Stimulated activated effector memory CD8-positive, alpha-beta T cell treated with anti-CD3 and anti-CD28 coated beads, Interleukin-12 subunit alpha, Interleukin-12 subunit beta, amount 100 ng/mL, for 72 hours (primary cell): ENCODE results near the gene ZNF182.
"Not testable (repeated sequence)": the region's sequence is repeated elsewhere in the genome, so short reads cannot be mapped to it uniquely, and the experiment has no call there.

Experiments used
- ATAC-seq: fragments of 150-1000 bp; cut with Tn5 transposase; 2 replicates; pipeline ENCODE4 v1.10.0; 2021
- DNase-seq, 2 donors: peaks; one replicate each; pipeline ENCODE4 v3.0.0; 2021 to 2022; ENCODE audit warnings: low spot score in 2 of 2
- H3K27ac Mint-ChIP-seq: one replicate; pipeline ENCODE4 v1.8.0; 2022; ENCODE audit warnings: mild to moderate bottlenecking, mixed read lengths
- H3K36me3 Mint-ChIP-seq: one replicate; pipeline ENCODE4 v1.8.0; 2022; ENCODE audit warnings: mild to moderate bottlenecking, mixed read lengths
- H3K4me1 Mint-ChIP-seq: one replicate; pipeline ENCODE4 v1.8.0; 2022; ENCODE audit warnings: mixed read lengths
- H3K4me3 Mint-ChIP-seq: one replicate; pipeline ENCODE4 v1.8.0; 2022; ENCODE audit warnings: mild to moderate bottlenecking, mixed read lengths
- H3K9me3 Mint-ChIP-seq: one replicate; pipeline ENCODE4 v1.8.0; 2022; ENCODE audit warnings: mixed read lengths

ZNF182 gene

DNA sequence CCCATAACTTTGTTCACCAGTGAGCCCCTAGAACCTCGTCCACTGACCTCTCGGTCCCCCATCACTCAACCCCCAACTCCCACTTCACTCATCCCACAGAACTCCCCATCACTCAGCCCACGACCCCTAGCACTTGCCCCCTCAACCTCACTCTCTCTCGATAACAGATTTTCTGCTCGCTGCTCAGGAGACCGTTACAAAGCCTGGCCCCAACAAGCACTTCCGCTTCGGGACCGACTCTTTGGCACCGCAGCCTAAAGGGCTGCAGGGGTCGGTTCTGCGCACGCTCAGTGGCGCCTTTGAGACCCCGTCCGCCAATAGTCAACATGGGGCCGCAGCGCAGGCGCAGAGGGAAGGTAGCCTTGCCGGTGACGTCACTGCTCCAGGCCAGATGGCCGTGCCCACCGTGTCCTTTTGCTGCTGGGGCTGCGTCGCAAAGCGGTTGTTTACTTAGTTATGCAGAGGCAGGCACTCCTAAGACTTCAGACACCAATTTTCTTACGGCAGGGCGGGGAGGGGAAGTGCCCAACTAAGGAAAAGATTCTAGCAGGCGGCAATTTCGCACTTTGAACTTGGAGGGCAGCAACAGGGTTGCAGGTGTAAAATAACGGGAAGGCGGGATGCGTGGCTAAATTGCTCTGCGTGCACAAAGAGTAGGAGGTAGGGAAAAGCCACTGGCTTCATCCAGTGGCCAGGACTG, at the start of gene ZNF182:
TSS of gene ZNF182 (minus strand) at position 232 of the 700 bp plus-strand sequence. CDS start 1,380 bp downstream, outside the sequence.
- peak within 1 kb of the TSS; percentile 99 for H3K27ac Mint-ChIP-seq
- H3K9me3 Mint-ChIP-seq, result no peaks in the 10 kb centered on the region
- ATAC-seq (peak; percentile 99), DNase-seq (peak; percentile 76 to 90)
- peaks cover 31% of the 10 kb centered on the region for H3K36me3 Mint-ChIP-seq
- peaks cover 21% of the 10 kb centered on the region for H3K4me1 Mint-ChIP-seq
- peak within 1 kb of the TSS; percentile 96 for H3K4me3 Mint-ChIP-seq

DNA sequence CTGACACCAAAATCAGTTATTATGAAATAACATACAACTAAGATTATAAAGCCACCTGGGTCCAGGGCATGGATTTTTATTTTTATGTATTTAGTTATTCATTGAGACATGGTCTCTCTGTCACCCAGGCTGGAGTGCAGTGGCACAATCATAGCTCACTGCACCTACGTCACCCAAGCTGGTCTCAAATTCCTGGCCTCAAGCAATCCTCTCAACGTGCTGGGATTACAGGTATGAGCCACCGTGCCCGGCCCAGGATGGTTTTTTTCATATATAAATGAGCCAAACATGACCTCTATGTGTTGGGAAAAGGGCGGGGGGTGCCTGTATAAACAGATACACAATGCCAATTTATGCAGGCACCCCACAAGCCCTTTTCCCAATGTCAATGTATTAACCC, 43.1 kb upstream of the ZNF182 start:
- ATAC-seq, result no peak
- no peaks in the 10 kb centered on the region for H3K9me3 Mint-ChIP-seq
- no peaks in the 10 kb centered on the region for H3K4me1 Mint-ChIP-seq
- DNase-seq, result no peak
- no peak overlapping the region for H3K4me3 Mint-ChIP-seq
- no peak overlapping the region for H3K27ac Mint-ChIP-seq
- H3K36me3 Mint-ChIP-seq, result no peaks in the 10 kb centered on the region

DNA sequence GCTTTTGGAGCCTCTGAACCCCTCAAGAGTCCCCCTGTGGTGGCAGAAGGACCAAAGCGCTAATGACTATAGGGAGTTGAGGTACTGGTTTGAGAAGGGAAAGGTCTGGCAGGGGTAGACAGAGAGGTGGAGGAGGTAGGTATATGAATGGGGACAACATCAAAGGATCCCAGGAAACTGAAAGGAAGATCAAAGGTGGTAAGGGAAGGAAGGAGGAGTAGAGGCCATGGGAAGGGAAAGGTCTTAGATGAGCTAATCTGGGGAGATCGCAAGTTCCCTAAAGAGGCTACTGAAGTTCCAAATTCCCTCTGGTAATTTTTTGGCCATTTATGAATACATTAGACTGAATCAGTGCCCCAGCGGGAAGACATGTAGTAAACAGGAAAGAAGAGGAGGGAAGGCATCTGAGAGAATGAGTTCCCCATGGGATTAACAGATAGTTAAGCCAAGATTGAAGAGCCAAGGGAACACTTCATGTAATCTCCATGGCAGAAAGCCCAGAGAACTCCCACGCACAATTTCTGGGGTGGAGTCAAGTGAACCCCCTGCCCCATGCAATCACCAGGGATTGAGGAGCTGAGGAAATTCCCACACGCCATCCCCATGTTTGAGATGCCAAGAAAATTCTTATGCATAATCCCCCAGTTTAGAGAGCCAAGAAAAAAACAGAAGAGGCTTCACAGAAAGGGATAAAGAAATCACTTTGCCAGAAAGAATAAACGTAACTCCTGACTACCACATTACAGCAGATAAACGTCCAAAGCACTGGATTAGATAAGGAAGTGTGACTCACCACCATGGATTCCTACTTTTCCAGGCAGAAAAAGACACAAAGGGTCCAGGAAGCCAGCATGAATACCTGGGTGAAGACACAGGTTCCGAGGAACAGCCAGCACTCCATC, 41.9 kb upstream of the ZNF182 start:
- Mint-ChIP-seq H3K9me3 (no peaks in the 10 kb centered on the region), H3K4me1 (no peaks in the 10 kb centered on the region), H3K36me3 (no peaks in the 10 kb centered on the region), H3K27ac (no peak overlapping the region), H3K4me3 (no peak overlapping the region)
- ATAC-seq, result no peak
- DNase-seq, result no peak

DNA sequence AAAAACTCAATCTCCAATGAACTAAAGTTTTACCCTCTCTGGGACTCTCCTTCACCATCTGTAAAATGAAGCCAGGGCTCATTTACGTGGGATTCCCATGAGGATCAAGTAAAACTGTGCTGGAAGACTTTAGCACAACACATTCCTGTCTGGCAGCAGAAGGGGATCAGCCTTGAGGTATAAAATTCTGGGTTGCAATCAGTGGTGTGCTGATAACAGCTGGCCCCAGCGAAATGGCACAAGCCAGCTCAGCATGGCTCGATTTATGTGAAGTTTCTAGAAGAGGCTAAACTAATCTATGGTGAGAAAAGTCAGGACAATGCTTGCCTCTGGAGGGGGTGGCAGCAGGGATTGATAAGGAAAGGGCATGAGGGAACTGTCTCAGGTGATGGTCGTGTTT, 39.3 kb upstream of the ZNF182 start:
- Mint-ChIP-seq H3K36me3 (no peaks in the 10 kb centered on the region), H3K4me3 (no peak overlapping the region), H3K4me1 (no peaks in the 10 kb centered on the region), H3K27ac (no peak overlapping the region), H3K9me3 (no peaks in the 10 kb centered on the region)
- no peak for DNase-seq
- no peak for ATAC-seq

DNA sequence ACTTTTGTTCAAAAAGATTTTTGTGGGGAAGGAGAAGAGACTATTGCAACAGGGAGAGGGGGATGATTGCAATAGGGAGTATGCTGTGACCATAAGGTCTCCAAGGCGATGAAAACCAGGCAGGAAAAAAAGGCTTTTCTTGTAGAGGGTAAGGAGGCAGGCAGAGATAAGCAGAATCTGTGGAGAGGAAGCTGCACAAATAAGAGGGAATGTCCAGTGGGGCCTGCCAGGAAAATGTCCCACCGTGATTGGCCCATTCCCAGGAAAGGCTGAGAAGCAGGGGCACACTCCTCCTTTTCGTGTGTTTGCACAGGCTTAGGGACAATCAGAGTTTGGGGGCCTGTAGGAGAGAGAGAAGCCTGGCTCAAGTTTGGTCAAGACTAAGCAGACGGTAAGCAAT, 32.1 kb upstream of the ZNF182 start:
- ATAC-seq (no peak), DNase-seq (no peak)
- Mint-ChIP-seq H3K36me3 (no peaks in the 10 kb centered on the region), H3K4me1 (no peaks in the 10 kb centered on the region), H3K9me3 (no peaks in the 10 kb centered on the region), H3K27ac (no peak overlapping the region), H3K4me3 (no peak overlapping the region)

DNA sequence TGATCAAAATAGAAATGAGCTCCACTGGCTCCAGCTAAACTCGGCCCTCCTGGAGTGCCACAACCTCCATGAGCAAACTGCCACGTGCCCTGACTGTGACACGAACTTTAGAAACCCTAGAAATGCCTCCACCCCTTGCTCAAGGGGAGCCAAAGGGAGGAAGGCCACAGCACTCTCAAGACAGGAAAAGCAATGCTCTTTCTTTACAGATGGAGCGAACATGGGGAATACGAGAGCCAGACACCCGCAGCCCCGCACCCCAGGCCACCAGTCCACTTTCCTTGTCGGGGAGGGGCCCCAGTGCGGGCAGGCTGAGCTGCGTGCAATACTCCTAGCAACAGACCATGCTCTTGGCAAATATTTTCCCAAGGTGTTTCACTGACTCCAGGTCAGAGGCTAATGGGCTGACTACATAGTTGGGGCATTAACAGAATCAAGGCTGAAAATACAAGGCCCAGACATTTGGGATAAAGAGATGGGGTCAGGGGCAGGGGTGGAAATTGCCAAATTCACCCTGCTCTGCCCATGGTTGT, 26.9 kb upstream of the ZNF182 start:
- H3K36me3 Mint-ChIP-seq, DNase-seq, ATAC-seq, H3K4me3 Mint-ChIP-seq, H3K9me3 Mint-ChIP-seq, H3K27ac Mint-ChIP-seq, H3K4me1 Mint-ChIP-seq: not testable (repeated sequence)

DNA sequence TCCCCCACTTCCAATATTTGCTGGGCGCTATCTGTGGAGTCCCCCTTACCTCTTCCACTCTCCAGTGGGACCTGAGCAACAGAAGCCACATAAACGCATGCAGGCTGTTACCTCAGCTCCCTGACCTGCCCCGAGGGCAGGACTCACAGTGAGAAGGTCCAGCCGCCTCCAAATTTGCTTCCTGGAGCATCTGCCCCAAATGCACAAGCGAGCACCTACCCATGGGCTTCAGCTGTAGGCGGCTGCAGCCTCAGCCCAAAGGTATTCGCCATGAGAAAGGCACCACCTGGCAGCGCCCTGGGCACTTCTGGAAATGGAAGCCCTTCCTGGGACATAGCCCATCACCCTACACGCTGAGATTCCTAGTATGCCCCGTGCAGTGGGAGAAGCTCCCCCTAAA, 26.4 kb upstream of the ZNF182 start:
- Mint-ChIP-seq H3K4me1 (peaks cover 6% of the 10 kb centered on the region), H3K27ac (no peak overlapping the region), H3K36me3 (no peaks in the 10 kb centered on the region), H3K9me3 (no peaks in the 10 kb centered on the region), H3K4me3 (no peak overlapping the region)
- ATAC-seq (no peak), DNase-seq (no peak)

DNA sequence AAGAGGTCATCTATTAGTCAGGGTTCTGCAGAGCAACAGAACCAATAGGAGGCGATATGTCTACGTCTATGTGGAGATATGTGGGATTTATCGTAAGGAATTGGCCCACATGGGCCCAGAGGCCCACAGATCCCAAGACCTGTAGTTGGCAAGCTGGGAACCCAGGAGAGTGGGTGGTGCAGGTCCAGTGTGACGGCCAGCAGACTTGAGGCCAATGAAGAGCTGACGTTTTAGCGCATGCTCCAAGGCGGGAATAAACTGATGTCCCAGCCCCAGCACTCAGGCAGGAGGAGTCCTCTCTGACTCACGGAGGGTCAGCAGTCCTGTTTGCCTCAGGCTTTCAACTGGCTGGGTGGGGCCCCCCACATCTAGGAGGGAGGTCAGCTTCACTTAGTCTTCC, 24.3 kb upstream of the ZNF182 start:
- peaks cover 6% of the 10 kb centered on the region for H3K4me1 Mint-ChIP-seq
- no peaks in the 10 kb centered on the region for H3K36me3 Mint-ChIP-seq
- H3K9me3 Mint-ChIP-seq, result no peaks in the 10 kb centered on the region
- ATAC-seq (no peak), DNase-seq (no peak)
- no peak overlapping the region for H3K4me3 Mint-ChIP-seq
- no peak overlapping the region for H3K27ac Mint-ChIP-seq

DNA sequence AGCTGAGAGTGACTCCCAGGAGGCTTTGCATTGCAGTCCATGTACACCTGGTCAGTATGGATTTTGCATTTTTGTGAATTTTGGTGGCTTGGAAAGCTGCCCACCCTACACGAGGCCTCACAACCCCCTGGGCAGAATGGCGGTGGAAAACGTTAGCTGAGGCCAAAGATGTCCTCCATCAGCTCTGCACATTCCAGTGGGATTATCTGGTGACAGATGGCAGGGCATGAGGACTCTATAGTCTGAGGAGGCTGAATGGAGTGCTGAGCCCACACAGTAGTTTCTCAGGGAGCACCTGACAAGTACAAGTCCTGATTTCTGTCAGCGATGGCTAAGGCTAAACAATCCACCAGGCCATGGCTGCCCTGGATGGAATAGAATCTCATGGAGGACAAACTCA, 23.8 kb upstream of the ZNF182 start:
- not testable (repeated sequence) for DNase-seq, H3K4me1 Mint-ChIP-seq, H3K36me3 Mint-ChIP-seq, H3K4me3 Mint-ChIP-seq, H3K9me3 Mint-ChIP-seq, H3K27ac Mint-ChIP-seq, ATAC-seq

DNA sequence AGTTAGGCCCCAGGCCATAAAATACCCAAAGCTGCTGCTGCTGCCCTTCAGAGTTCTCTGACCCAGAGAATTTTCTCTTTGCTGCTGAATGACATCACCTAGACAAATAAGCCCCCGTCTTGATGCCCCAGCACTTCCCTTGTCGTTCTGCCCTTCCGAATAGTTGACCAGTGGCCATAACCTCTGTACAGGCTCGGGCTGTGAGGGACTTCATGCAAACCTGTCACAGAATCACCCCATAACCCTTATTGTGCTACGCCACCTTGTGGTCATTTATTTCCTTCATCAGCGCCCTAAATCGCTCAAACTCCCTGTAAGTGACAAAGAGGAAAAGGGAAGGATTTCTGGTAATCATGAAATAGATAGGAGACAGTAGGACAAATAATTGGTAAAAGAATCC, 21.8 kb upstream of the ZNF182 start:
- no peak for ATAC-seq
- H3K36me3 Mint-ChIP-seq, result no peaks in the 10 kb centered on the region
- peak; percentile 25 to 59 for DNase-seq
- peaks cover 14% of the 10 kb centered on the region for H3K4me1 Mint-ChIP-seq
- no peak overlapping the region for H3K27ac Mint-ChIP-seq
- no peak overlapping the region for H3K4me3 Mint-ChIP-seq
- no peaks in the 10 kb centered on the region for H3K9me3 Mint-ChIP-seq

DNA sequence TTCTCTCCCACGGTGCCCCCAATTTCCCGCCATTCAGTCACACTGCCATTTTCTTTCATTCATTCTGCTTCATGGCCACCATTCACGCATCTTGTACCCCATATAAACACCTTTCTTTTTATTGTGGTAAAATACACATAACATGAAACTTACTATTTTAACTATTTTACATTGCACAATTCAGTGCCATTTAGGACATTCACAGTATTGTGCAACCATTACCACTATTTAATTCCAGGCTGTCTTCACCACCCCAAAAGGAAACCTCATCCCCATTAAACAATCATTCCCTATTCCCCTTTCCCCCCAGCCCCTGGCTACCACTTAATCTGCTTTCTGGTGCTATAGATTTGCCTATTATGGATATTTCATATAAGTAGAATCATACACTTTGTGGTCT, 18.9 kb upstream of the ZNF182 start:
- H3K9me3 Mint-ChIP-seq, result no peaks in the 10 kb centered on the region
- no peaks in the 10 kb centered on the region for H3K36me3 Mint-ChIP-seq
- H3K4me3 Mint-ChIP-seq, result no peak overlapping the region
- no peak overlapping the region for H3K27ac Mint-ChIP-seq
- DNase-seq (no peak), ATAC-seq (no peak)
- peaks cover 14% of the 10 kb centered on the region for H3K4me1 Mint-ChIP-seq

DNA sequence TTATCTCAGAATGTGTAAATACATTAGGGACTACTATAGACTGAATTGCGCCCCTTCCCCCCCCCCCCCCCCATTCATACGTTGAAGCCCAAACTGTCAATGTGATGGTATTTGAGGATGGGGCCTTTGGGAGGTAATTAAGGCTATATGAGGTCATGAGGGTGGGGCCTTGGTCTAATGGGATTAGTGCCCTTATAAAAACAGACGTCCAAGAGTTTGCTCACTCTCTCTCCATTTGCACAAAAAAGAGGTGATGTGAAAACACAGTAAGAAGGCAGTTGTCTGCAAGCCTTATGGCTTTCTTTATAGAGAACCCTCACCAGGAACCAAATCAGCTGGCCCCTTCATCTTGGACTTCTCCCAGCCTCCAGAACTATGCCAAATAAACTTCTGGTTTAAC, 18.3 kb upstream of the ZNF182 start:
- no peak for DNase-seq
- Mint-ChIP-seq H3K27ac (no peak overlapping the region), H3K4me3 (no peak overlapping the region), H3K9me3 (no peaks in the 10 kb centered on the region), H3K4me1 (peaks cover 14% of the 10 kb centered on the region), H3K36me3 (no peaks in the 10 kb centered on the region)
- no peak for ATAC-seq

DNA sequence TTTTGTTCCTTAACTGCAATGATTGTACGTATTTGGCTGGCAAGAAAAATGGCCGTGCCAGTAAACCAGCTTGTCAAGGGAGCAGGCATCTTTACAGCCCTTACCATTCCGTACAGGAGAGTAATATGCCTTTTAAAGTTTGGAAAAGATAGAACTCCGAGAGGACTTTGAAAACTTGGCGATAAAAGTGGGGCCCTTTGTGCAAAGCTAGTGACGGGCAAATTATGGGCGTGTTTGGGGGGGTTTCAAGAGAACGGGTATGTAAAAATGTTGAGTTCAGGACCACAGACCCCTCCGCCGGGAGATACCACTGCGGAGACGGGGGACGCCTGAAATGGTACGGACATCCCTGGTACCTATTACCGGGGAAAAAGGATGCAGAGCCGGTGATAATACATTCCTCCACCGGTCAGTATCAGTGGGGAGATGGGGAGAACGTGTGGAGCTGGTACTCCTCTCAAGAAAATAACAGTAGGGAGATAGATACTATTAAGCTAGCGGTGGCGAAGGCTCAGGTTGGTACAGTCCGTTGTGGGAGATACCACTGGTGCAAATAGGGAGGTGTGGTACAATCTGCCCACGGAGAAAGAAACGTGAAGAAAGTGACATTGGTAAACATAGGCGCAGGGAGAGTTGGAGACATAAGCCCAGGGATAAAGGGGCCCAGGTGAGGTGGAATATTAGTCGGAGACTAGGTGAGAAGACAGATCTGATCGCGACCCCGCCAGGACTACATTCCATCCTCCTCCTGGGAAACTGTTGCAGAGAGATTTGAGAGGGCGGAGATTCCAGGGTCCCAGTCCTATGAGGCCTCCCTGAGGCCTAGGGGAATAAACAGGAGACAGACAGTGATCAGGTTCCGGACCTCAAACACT, 17.5 kb upstream of the ZNF182 start:
- peak overlapping the region; percentile 84 for H3K4me3 Mint-ChIP-seq
- no peaks in the 10 kb centered on the region for H3K36me3 Mint-ChIP-seq
- H3K27ac Mint-ChIP-seq, result peak overlapping the region; percentile 98
- H3K4me1 Mint-ChIP-seq, result peaks cover 14% of the 10 kb centered on the region
- DNase-seq (peak; percentile 57 to 82), ATAC-seq (peak; percentile 77)
- no peaks in the 10 kb centered on the region for H3K9me3 Mint-ChIP-seq

DNA sequence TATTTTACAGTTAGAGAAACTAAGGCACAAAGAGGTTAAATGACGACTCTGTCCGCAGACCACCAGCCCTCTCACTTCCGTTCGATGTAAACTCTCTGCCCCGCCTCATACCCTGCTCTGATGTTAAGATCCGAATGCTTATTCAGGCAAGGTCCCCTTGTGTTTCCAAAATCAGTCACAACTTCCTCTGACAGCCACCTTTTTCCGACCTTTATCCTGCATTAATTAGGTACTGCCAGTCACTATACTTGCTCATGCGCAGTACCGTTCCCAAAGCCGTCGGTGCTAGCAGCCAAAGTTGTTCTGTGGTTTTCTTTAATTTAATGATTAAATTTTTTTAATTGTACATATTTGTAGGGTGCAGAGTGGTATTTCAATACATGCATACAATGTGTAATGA, 16.7 kb upstream of the ZNF182 start:
- H3K36me3 Mint-ChIP-seq, H3K9me3 Mint-ChIP-seq: not testable (repeated sequence)
- Mint-ChIP-seq H3K4me1 (peaks cover 10% of the 10 kb centered on the region), H3K27ac (peak overlapping the region; percentile 98), H3K4me3 (peak overlapping the region; percentile 84)
- ATAC-seq (peak; percentile 82), DNase-seq (peak in 1 of 2 donors; percentile 48)

DNA sequence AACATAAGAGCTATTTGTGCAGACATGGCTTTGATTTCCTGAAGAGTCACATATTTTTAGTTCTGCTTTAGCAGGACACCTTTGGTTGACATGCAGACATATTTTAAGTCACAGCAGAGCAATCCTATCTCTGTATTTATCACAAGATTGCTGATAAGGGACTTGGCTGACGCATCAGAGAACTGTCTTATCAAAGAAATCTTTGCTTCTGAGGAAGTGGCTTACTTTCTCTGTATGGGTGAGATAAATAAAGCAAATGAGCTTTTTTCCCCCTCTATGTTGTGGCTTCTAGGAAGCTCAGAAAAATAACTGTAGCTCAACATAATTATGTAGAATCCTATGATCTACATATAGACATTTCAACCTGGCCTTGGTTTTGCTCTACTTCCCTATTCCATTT, 16.1 kb upstream of the ZNF182 start:
- peak; percentile 47 for ATAC-seq
- H3K9me3 Mint-ChIP-seq, H3K36me3 Mint-ChIP-seq, H3K4me3 Mint-ChIP-seq, H3K27ac Mint-ChIP-seq, DNase-seq, H3K4me1 Mint-ChIP-seq: not testable (repeated sequence)
